ENCODE results near the gene CASTOR1. TPM values are rescaled to one million over a fixed set of nuclear protein-coding genes. Genes with fewer than 3 reads are reported as not detected.

Gene CASTOR1
- total and polyA plus RNA-seq, 2 experiments from 2014 or later = 19.0 to 22.2 TPM

DNA sequence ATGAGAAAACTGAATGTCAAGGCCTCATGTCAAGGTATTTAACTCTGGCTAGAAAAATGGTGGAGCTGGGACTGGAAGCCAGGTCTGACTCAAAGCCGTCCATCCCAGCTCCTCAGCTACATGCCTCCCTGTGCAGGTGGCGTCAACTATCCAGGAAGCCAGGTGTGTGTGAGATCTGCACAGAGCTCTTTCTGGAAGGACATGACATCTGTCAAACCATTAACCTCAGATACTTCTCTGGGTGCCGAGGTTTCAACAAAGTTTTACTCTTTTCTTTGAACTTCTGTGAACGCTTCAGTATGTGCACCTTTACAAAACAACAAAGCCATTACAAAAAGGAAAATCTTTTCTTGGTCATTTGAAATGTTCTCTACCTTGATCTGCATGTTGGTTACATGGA lies 7.0 kb upstream of the CASTOR1 start:
- Histone ChIP-seq H3K9me3 (ENCODE audit: low read depth) (no peaks in the 10 kb centered on the region), H3K27me3 (no peaks in the 10 kb centered on the region), H3K4me1 (ENCODE audit: low read depth) (no peaks in the 10 kb centered on the region), H3K27ac (no peak overlapping the region), H3K36me3 (peaks cover 2% of the 10 kb centered on the region), H3K4me3 (no peak overlapping the region)
- no peak for DNase-seq (ENCODE audit: low read depth in 1 of 2, low spot score in 1 of 2)
- TF ChIP-seq, protein P1, sequence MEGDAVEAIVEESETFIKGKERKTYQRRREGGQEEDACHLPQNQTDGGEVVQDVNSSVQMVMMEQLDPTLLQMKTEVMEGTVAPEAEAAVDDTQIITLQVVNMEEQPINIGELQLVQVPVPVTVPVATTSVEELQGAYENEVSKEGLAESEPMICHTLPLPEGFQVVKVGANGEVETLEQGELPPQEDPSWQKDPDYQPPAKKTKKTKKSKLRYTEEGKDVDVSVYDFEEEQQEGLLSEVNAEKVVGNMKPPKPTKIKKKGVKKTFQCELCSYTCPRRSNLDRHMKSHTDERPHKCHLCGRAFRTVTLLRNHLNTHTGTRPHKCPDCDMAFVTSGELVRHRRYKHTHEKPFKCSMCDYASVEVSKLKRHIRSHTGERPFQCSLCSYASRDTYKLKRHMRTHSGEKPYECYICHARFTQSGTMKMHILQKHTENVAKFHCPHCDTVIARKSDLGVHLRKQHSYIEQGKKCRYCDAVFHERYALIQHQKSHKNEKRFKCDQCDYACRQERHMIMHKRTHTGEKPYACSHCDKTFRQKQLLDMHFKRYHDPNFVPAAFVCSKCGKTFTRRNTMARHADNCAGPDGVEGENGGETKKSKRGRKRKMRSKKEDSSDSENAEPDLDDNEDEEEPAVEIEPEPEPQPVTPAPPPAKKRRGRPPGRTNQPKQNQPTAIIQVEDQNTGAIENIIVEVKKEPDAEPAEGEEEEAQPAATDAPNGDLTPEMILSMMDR (IDR thresholded peaks at IDR 0.05; ENCODE audit: low read depth, low read length) = no peak

DNA sequence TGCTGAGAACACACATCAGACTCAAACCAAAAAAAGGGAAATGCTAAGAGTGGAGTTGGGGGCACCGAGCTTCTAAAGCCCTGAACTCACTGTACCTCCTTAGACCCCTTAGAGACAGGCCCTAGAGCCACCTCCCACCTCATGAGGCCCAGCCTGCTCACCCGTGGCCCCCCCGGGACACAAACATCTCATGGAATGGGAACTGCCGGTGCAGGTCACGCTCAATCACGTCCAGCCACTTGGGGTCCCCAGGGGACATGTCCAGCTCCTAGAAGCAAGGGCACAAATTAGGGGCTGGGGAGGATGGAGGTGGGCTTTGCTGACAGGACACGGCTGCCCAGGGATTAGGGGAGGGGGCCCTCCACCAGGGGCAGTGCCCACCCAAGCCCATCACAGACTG lies 6.3 kb upstream of the CASTOR1 start:
- TF ChIP-seq, protein P1 (IDR thresholded peaks at IDR 0.05; ENCODE audit: low read depth, low read length) = no peak
- Histone ChIP-seq H3K4me3 (no peak overlapping the region), H3K27ac (no peak overlapping the region), H3K4me1 (ENCODE audit: low read depth) (peaks cover 2% of the 10 kb centered on the region), H3K27me3 (no peaks in the 10 kb centered on the region), H3K9me3 (ENCODE audit: low read depth) (no peaks in the 10 kb centered on the region), H3K36me3 (peaks cover 2% of the 10 kb centered on the region)
- DNase-seq (ENCODE audit: low read depth in 1 of 2, low spot score in 1 of 2) = no peak

DNA sequence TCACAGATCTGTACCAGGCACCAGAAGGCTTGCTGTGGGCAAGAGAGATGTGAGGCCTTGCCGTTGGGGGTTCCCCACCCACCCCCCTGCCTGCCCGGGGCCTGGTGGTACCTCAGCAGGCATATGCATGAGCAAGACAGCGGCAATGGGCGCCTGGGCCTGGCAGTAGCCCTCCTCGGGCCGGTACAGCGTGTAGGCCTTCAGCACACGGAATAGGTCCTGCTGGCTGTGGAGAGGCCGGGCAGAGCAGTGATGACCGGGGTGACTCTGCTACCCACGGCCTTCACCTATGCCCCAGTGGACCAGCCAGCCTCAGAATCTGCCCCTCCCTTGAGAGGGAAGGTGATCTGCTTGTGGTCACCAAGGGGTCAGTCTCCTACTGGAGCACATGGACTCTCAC lies 5.5 kb upstream of the CASTOR1 start:
- Histone ChIP-seq H3K27ac (no peak overlapping the region), H3K9me3 (ENCODE audit: low read depth) (no peaks in the 10 kb centered on the region), H3K4me1 (ENCODE audit: low read depth) (peaks cover 7% of the 10 kb centered on the region), H3K36me3 (peaks cover 2% of the 10 kb centered on the region), H3K27me3 (no peaks in the 10 kb centered on the region), H3K4me3 (no peak overlapping the region)
- TF ChIP-seq, protein P1 (IDR thresholded peaks at IDR 0.05; ENCODE audit: low read depth, low read length) = no peak
- no peak for DNase-seq (ENCODE audit: low read depth in 1 of 2, low spot score in 1 of 2)

DNA sequence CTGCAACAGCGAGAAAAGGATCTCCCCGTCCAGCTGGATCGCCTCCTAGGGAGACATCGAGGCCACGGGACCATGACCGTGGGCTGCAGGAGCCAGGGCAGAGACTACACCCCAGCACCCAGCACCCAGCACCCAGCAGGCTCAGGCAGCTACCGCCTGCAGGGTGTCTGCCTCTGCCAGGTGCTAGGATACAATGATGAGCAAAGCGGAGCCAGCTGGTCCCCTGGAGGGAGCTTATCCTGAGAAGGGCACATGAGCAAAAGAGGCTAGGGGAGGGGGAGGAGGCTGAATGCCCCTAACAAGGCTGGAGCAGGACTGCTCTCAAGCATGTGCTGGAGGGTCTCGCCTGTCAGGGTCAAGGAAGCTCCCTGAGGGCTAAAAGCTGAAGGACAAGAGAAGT lies 4.8 kb upstream of the CASTOR1 start:
- H3K36me3 ChIP-seq = peaks cover 2% of the 10 kb centered on the region
- no peaks in the 10 kb centered on the region for H3K9me3 ChIP-seq (ENCODE audit: low read depth)
- peaks cover 7% of the 10 kb centered on the region for H3K4me1 ChIP-seq (ENCODE audit: low read depth)
- H3K27me3 ChIP-seq = no peaks in the 10 kb centered on the region
- H3K27ac ChIP-seq = no peak overlapping the region
- no peak for DNase-seq (ENCODE audit: low read depth in 1 of 2, low spot score in 1 of 2)
- TF ChIP-seq, protein P1 (IDR thresholded peaks at IDR 0.05; ENCODE audit: low read depth, low read length) = no peak
- H3K4me3 ChIP-seq = no peak overlapping the region

DNA sequence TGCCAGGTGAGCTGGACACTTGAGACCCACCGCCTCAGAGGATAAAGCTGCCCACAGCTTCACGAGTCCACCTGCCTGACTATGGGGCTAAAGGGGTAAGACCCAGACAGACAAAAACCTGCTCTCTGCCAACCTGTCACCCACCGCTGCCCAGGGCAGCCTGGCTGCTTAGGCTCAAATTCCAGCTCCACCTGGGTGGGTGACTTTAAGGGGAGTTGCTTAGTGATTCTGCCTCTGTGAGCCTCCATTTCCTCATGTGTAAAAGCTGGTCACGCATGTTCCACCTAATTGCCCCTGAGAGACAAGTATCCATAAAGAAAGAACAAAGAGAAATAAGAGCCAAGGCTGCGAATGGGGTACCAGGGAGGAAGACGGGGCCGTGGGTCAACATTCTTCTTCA lies 3.7 kb upstream of the CASTOR1 start:
- TF ChIP-seq, protein P1 (IDR thresholded peaks at IDR 0.05; ENCODE audit: low read depth, low read length) = no peak
- Histone ChIP-seq H3K4me1 (ENCODE audit: low read depth) (peaks cover 13% of the 10 kb centered on the region), H3K27ac (no peak overlapping the region), H3K4me3 (no peak overlapping the region), H3K27me3 (no peaks in the 10 kb centered on the region), H3K9me3 (ENCODE audit: low read depth) (no peaks in the 10 kb centered on the region), H3K36me3 (peaks cover 2% of the 10 kb centered on the region)
- DNase-seq (ENCODE audit: low read depth in 1 of 2, low spot score in 1 of 2) = no peak

Data from cardiac muscle cell (in vitro differentiated cells and primary cell).